H9 (cell line): ENCODE measurements around the gene EPOP. TPM values are rescaled to one million over a fixed set of nuclear protein-coding genes. Genes with fewer than 3 reads are reported as not detected.

Experiments used
- DNase-seq: peaks from one replicate; pipeline ENCODE4 v3.0.0-alpha.2; 2017
- H2AFZ ChIP-seq: one replicate; pipeline ENCODE4 v1.6.1; 2013; ENCODE audit warnings: mild to moderate bottlenecking, low read length, control low read depth, moderate library complexity
- H2AK5ac ChIP-seq: 2 replicates; pipeline ENCODE4 v1.6.1; 2013; ENCODE audit warnings: low read length, control low read depth, mixed read lengths; ENCODE audit not compliant: insufficient read length
- H2BK120ac ChIP-seq: one replicate; pipeline ENCODE4 v1.6.1; 2013; ENCODE audit warnings: low read depth, mild to moderate bottlenecking, low read length, control low read depth, inconsistent platforms; ENCODE audit not compliant: poor library complexity, severe bottlenecking
- H2BK12ac ChIP-seq: 2 replicates; pipeline ENCODE4 v1.6.1; 2013; ENCODE audit warnings: low read length, control low read depth, mixed read lengths, low read depth; ENCODE audit not compliant: insufficient read length
- H2BK15ac ChIP-seq: 2 replicates; pipeline ENCODE4 v1.6.1; 2013; ENCODE audit warnings: low read depth, low read length, control low read depth
- H2BK20ac ChIP-seq: one replicate; pipeline ENCODE4 v1.6.1; 2013; ENCODE audit warnings: low read depth, mild to moderate bottlenecking, low read length, control low read depth, inconsistent platforms; ENCODE audit not compliant: poor library complexity, severe bottlenecking
- H2BK5ac ChIP-seq: 2 replicates; pipeline ENCODE4 v1.6.1; 2013; ENCODE audit warnings: low read length, control low read depth, mixed read lengths; ENCODE audit not compliant: insufficient read length
- H3K14ac ChIP-seq: 2 replicates; pipeline ENCODE4 v1.6.1; 2013; ENCODE audit warnings: low read length, control low read depth; ENCODE audit not compliant: insufficient read depth
- H3K18ac ChIP-seq: 2 replicates; pipeline ENCODE4 v1.6.1; 2013; ENCODE audit warnings: low read depth, mild to moderate bottlenecking, mixed read lengths, low read length, control low read depth; ENCODE audit not compliant: insufficient read length
- H3K23ac ChIP-seq: 2 replicates; pipeline ENCODE4 v1.6.1; 2013; ENCODE audit warnings: low read length, control low read depth, mixed read lengths, low read depth; ENCODE audit not compliant: insufficient read length
- H3K23me2 ChIP-seq: 2 replicates; pipeline ENCODE4 v1.6.1; 2013; ENCODE audit warnings: low read depth, mild to moderate bottlenecking, mixed read lengths, low read length, control low read depth; ENCODE audit not compliant: insufficient read length, poor library complexity, severe bottlenecking
- H3K27ac ChIP-seq: 2 replicates; pipeline ENCODE4 v1.5.1; 2013; ENCODE audit warnings: low read length, control low read depth, mixed read lengths, low read depth; ENCODE audit not compliant: insufficient read length
- H3K27me3 ChIP-seq: 2 replicates; pipeline ENCODE4 v1.6.1; 2013; ENCODE audit warnings: low read length, control low read depth, inconsistent platforms; ENCODE audit not compliant: insufficient read depth
- H3K4ac ChIP-seq: 2 replicates; pipeline ENCODE4 v1.6.1; 2013; ENCODE audit warnings: low read depth, mild to moderate bottlenecking, control low read depth, inconsistent platforms, low read length, moderate library complexity
- H3K4me1 ChIP-seq: 2 replicates; pipeline ENCODE4 v1.6.1; 2013; ENCODE audit warnings: low read length, control low read depth, inconsistent platforms; ENCODE audit not compliant: insufficient read depth
- H3K4me2 ChIP-seq: 2 replicates; pipeline ENCODE4 v1.6.1; 2013; ENCODE audit warnings: low read length, control low read depth, mixed read lengths; ENCODE audit not compliant: insufficient read length, insufficient read depth
- H3K56ac ChIP-seq: 2 replicates; pipeline ENCODE4 v1.6.1; 2013; ENCODE audit warnings: low read depth, mild to moderate bottlenecking, mixed read lengths, low read length, control low read depth; ENCODE audit not compliant: insufficient read length
- H3K79me1 ChIP-seq: 2 replicates; pipeline ENCODE4 v1.6.1; 2013; ENCODE audit warnings: low read depth, mild to moderate bottlenecking, moderate library complexity, low read length, control low read depth, inconsistent platforms; ENCODE audit not compliant: insufficient read depth, poor library complexity, severe bottlenecking
- H3K79me2 ChIP-seq: 2 replicates; pipeline ENCODE4 v1.6.1; 2013; ENCODE audit warnings: low read length, control low read depth, inconsistent platforms; ENCODE audit not compliant: insufficient read depth
- H3K9ac ChIP-seq: 2 replicates; pipeline ENCODE4 v1.6.1; 2013; ENCODE audit warnings: low read length, control low read depth, mixed read lengths; ENCODE audit not compliant: insufficient read length; ENCODE audit errors: extremely low read depth
- H3K9me3 ChIP-seq: one replicate; pipeline ENCODE4 v1.6.1; 2013; ENCODE audit warnings: low read depth, low read length, inconsistent platforms; ENCODE audit not compliant: control insufficient read depth
- H3T11ph ChIP-seq: one replicate; pipeline ENCODE4 v1.6.1; 2013; ENCODE audit warnings: mild to moderate bottlenecking, low read length, control low read depth, inconsistent platforms
- H4K20me1 ChIP-seq: one replicate; pipeline ENCODE4 v1.6.1; 2013; ENCODE audit not compliant: control insufficient read depth, insufficient read length, insufficient read depth
- H4K5ac ChIP-seq: 2 replicates; pipeline ENCODE4 v1.6.1; 2013; ENCODE audit warnings: low read depth, mild to moderate bottlenecking, mixed read lengths, low read length, control low read depth; ENCODE audit not compliant: insufficient read length
- H4K8ac ChIP-seq: replicated peaks from 2 replicates; pipeline ENCODE4 v1.6.1; 2013; ENCODE audit warnings: low read length, control low read depth, mixed read lengths, low read depth; ENCODE audit not compliant: insufficient read length
- H4K91ac ChIP-seq: 2 replicates; pipeline ENCODE4 v1.6.1; 2013; ENCODE audit warnings: low read depth, mild to moderate bottlenecking, moderate library complexity, mixed read lengths, low read length, control low read depth; ENCODE audit not compliant: insufficient read length
- H3K27ac Mint-ChIP-seq, 3 experiments: 2 replicates in 2 of 3; 3 replicates in 1 of 3; pipeline ENCODE4 v1.8.0; 2020 to 2021; ENCODE audit warnings: mixed read lengths in 3 of 3, mild to moderate bottlenecking in 1 of 3, moderate library complexity in 1 of 3
- H3K27me3 Mint-ChIP-seq: 2 replicates; pipeline ENCODE4 v1.8.0; 2021; ENCODE audit warnings: low read depth, mild to moderate bottlenecking, moderate library complexity, mixed read lengths
- H3K36me3 Mint-ChIP-seq, 3 experiments: 2 replicates in 2 of 3; 3 replicates in 1 of 3; pipeline ENCODE4 v1.8.0; 2020 to 2021; ENCODE audit warnings: low read depth in 3 of 3, mixed read lengths in 3 of 3; ENCODE audit not compliant: insufficient read depth in 1 of 3
- H3K4me1 Mint-ChIP-seq, 2 experiments: 2 replicates each; pipeline ENCODE4 v1.8.0; 2020; ENCODE audit warnings: mixed read lengths in 2 of 2
- H3K4me3 Mint-ChIP-seq, 2 experiments: 2 replicates in 1 of 2; 3 replicates in 1 of 2; pipeline ENCODE4 v1.8.0; 2020 to 2021; ENCODE audit warnings: mild to moderate bottlenecking in 2 of 2, mixed read lengths in 2 of 2, moderate library complexity in 1 of 2
- H3K9me3 Mint-ChIP-seq, 2 experiments: 2 replicates in 1 of 2; 3 replicates in 1 of 2; pipeline ENCODE4 v1.8.0; 2020; ENCODE audit warnings: mild to moderate bottlenecking in 2 of 2, mixed read lengths in 2 of 2, moderate library complexity in 1 of 2
- CTCF ChIP-seq: fragments of 200-600 bp; sonication (generic); conservative IDR thresholded peaks from 3 replicates; pipeline ENCODE4 v1.8.0; 2021; ENCODE audit warnings: antibody characterized with exemption, mild to moderate bottlenecking
- WGBS: extraction: QIAGEN DNeasy Blood & Tissue Kit; methylation state at CpG from one replicate; pipeline ENCODE4 v1.1.7; 2013; ENCODE audit warnings: missing lambda C conversion rate, low lambda C conversion rate, mixed read lengths; ENCODE audit not compliant: insufficient read length; ENCODE audit errors: extremely low coverage; 5-methylcytosine and 5-hydroxymethylcytosine counted together
- total RNA-seq: library from RNA; stranded (reverse); gene quantifications from 2 replicates; pipeline ENCODE4 v1.2.1, GENCODE V29; 2021

The EPOP gene
- total RNA-seq, 1 experiment from 2014 or later: 5.9 TPM

- no peak overlapping the region for H3K27ac ChIP-seq
- no peak overlapping the region for H2BK20ac ChIP-seq
- H3K27ac Mint-ChIP-seq: no peak overlapping the region
- peaks cover 3% of the 10 kb centered on the region for H4K20me1 ChIP-seq
- H3K18ac ChIP-seq: no peak overlapping the region
- no peak overlapping the region for H4K91ac ChIP-seq
- H3K27me3 ChIP-seq: peaks cover 5% of the 10 kb centered on the region; the same call in 1 of the 2 replicates
- no peak overlapping the region for H2BK12ac ChIP-seq
- H3K9ac ChIP-seq: no peak overlapping the region
- H3K56ac ChIP-seq: no peak overlapping the region
- H3K4me3 Mint-ChIP-seq: no peak overlapping the region
- no peaks in the 10 kb centered on the region for H3K9me3 ChIP-seq
- no peak overlapping the region for H2BK5ac ChIP-seq
- H3T11ph ChIP-seq: no peak overlapping the region
- no peak overlapping the region for H3K4me2 ChIP-seq
- peaks cover 34 to 61% of the 10 kb centered on the region in 2 experiments for H3K4me1 Mint-ChIP-seq
- WGBS: no CpG with 5 or more reads among the region's 12 CpGs
- H3K79me2 ChIP-seq: no peaks in the 10 kb centered on the region
- no peak overlapping the region for H2BK15ac ChIP-seq
- H3K79me1 ChIP-seq: no peaks in the 10 kb centered on the region
- no peak overlapping the region for H2BK120ac ChIP-seq
- peaks cover 8 to 15% (median 14%) of the 10 kb centered on the region in 3 experiments; a peak in 6 of 7 replicates for H3K36me3 Mint-ChIP-seq
- H4K5ac ChIP-seq: no peak overlapping the region
- TF ChIP-seq CTCF: no peak
- H2AFZ ChIP-seq: no peak overlapping the region
- H3K4me1 ChIP-seq: peaks cover 3% of the 10 kb centered on the region; the same call in 1 of the 2 replicates
- H3K27me3 Mint-ChIP-seq: peaks cover 44% of the 10 kb centered on the region
- peaks cover 3% of the 10 kb centered on the region for H3K23me2 ChIP-seq
- no peak overlapping the region for H2AK5ac ChIP-seq
- H3K9me3 Mint-ChIP-seq: no peaks in the 10 kb centered on the region
- H4K8ac ChIP-seq: no peak overlapping the region
- no peak overlapping the region for H3K23ac ChIP-seq
- no peak overlapping the region for H3K14ac ChIP-seq
- no peak for DNase-seq
- no peak overlapping the region for H3K4ac ChIP-seq
Measured at GRCh38 chr17:38717139-38717745, 42.5 kb upstream of the EPOP start.
